CD4-positive, alpha-beta T cell treated with Interleukin-17A for 1 hour (primary cell): ENCODE data around the gene MEIS1.
A peak's percentile ranks its signal among the peaks of the same experiment; 100 is the strongest.

Source experiments
- DNase-seq: peaks from one replicate; pipeline ENCODE4 v3.0.0-alpha.2; 2020

MEIS1 gene

DNA sequence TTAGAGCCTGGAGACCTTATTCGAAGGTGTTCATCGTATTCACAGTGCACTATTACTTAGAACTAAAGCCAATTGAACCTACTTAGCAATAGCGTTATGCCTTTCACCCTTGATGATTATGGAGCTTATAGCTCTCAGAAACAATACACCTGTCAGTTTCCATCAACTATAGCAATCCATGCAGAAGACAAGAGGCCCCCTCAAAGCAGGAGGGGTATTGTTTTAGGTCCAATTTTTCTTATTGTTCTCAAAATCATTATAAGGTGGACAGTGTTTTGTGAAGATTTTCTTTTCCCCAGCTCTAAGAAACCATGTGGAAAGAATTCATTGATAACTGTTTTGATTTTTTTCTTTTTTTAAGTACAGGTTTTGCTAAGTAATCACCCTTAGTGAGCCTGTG is 135.5 kb downstream of the MEIS1 start:
- no peak for DNase-seq

GRCh38 chr2:66571918-66572317 is 137.0 kb downstream of the MEIS1 start:
- no peak for DNase-seq

DNA sequence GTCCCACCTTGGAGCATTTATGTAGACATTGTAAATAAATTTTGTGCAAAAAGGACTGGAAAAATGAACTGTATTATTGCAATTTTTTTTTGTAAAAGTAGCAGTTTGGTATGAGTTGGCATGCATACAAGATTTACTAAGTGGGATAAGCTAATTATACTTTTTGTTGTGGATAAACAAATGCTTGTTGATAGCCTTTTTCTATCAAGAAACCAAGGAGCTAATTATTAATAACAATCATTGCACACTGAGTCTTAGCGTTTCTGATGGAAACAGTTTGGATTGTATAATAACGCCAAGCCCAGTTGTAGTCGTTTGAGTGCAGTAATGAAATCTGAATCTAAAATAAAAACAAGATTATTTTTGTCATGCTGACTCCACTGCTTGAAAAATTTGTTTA is 137.5 kb downstream of the MEIS1 start:
- no peak for DNase-seq

GRCh38 chr2:66573416-66573815 is 138.5 kb downstream of the MEIS1 start:
- DNase-seq: no peak

DNA sequence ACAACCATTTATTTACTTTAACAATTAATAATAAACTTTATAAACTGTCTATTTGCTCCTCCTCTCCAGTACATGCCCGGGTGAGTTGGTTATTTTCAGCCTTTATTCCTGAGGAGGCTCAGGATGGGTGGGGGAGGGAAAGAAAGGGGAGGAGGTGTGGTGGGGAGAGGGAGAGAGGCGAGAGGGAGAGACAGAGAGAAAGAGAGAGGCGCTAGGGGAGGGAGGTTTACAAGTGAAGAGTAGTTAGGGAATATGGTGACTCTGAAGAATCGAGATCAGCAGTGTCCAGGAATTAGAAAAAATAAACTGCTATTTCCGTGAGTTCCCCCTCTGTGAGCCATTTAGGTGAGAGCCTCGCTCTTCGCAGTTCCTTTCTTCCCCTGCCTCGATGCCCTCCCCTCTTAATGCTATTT is 138.9 kb downstream of the MEIS1 start:
- DNase-seq: no peak

- peak; percentile 5 for DNase-seq
Observed at GRCh38 chr2:66574701-66575624, 140.0 kb downstream of the MEIS1 start.

GRCh38 chr2:66575625-66576310 is 140.8 kb downstream of the MEIS1 start:
- no peak for DNase-seq

- no peak for DNase-seq
Observed at GRCh38 chr2:66576311-66576560, 141.3 kb downstream of the MEIS1 start.

- no peak for DNase-seq
Observed at GRCh38 chr2:66576561-66577320, 141.8 kb downstream of the MEIS1 start.

DNA sequence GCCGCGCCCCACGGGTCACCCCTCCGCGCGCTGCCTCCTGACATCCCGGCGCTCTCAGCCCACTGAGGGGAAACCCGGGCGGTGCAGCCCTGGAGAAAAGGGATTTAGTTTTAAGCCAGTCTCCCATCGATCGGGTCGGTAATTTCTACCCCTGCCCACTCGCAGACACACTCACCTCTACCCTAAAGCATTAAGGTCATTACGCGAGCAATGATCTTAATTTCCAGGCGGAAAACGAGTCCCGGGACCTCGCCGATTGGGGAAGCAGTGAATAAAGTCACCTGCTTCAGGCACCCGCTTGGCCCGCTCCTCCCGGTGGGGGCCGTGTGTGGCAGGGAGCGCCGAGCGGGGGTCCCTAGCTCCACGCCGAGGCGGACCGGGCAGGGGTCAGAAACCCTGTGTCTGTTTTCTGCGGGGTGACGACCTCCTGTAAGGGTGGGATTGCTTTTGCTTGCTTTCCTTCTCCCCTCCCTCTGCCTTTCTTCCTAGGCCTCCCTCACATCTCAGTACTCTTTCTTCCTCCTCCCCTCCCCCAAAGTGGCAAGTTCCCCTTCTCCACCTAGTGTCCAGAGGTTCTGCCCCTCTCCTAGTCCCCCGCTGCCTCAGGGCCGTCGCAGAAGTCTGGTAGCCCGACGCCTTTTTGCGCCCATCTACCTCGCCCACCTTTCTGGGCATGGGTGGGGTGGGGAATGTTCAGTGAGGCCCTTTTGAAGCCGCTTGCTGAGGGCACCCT is 142.6 kb downstream of the MEIS1 start:
- DNase-seq: no peak

DNA sequence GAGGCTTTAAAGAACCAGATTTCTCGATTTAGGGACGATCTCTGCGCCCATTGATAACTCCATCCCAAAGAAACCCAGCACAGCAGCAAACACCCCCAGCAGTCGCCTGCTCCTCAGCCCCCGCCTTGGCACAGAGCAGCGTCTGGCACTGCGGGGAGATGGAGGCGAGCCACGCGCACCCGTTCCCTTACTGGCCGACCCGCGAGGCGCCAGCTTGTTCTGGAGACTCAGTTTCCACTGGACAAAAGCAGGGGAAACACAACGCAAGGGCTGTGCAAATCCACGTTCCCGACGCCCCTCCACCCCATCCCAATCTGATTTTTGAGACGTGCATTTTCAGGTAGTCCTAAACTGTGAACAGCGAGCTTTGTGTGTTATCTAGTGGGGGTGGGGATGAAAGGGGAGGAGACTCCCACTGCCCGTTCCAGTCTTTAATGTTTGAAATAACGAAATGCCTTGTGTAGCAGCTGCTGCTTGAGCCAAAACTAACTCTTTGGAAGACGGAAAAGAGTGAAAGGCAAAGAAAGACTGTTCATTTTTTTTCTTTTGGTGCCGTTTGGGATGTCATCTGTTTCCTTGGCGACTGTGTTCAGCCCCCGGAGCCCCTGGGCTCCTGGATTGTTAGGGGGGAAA is 143.2 kb downstream of the MEIS1 start:
- no peak for DNase-seq

DNA sequence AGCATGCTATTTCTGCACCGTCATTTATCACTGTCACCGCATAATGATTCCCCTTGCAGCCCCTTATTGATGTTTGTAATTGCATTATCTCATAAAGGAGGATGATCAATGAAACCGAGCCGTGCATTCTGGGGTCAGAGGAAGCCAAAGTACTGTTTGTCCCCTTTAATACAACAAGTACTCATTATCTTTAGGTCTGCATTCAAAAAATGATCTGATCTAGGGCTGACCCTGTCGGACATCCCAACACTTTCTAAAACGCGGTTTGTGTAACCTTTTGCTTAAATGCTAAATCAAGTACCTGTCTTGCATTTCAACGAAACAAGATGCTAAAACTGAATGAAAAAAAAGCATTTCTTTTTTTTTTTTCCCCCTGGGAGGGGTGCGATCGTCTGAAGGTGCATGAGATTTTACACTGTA is 143.8 kb downstream of the MEIS1 start:
- no peak for DNase-seq

DNA sequence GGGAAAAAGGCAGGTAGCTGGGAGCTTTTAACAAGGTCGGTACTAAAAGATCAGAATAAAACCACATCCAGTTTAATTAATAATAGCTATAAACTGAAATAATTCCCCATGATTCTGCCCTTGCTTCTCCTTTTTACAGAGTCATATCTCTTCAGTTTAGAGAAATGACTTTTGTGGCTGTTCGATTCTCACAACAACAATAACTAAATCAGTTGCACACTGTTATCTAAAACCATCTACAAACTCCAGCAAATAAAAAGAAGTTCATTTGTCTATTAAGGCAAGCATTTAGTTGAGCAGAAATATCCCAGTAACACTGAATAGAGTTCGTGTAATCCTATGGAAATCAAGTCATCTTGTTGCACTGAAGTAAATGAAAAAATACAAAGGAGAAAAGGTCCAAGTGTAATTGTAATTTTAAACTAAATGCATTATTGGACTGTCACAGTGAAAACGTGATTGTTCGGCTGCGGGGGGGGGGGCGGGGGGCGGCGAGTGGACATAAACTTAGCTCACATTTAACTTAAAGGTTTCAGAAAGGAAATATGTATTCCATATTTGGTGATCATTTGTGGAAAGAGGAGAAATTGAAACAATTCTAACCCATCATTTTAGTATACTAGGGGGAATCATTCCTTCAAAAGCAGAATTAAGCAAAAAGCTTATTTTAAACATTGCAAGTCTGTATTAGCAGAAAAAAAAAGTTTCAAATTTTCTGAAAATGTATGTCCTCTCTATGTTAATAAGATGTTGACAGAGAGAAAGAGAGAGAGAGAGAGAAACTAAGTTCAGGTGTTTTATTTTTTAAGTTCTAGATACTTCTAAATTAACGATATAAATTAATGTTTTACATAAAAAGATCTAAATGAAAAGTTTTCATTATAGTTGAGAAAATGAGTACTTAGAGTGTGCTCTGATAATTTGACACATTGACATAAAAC is 144.5 kb downstream of the MEIS1 start:
- DNase-seq: no peak

DNA sequence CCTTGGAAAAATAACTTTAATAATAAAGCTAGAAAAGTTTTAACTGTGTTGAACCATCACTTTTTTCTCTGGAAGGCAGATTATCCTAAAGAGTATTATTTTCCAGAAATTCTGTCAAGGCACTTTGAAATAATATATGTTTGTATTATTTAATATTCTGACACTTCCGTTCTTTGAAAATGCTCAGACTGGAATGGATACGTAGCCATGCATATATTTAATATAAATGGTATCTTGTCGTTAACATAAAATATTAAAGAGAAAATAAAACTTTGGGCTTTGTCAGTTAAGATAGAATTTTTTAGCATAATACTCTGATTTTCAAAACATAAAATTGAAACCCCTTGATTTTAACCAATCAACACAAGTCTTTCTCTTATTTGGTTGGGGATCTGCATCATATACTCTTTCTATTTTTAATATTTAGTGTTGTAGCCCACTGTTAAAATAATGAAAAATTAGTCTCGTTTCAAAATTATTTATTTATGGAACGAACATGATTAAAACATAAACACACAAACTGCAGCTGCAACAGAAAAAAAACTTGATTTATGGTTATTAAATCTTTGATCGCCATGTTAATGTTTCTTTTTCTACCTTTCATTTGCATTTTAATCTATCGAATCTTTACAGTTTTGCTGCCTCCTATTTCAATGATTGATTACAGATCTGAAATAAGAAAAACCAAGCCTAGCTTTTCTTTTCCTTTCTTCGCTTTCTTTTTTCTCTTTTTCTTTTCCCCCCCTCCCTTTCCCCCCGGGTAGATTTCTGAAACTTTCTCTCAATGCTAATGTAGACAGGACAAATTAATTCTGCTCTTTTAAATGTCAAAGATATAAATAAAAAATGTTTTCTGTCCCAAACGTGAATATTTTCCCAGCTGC is 145.5 kb downstream of the MEIS1 start:
- no peak for DNase-seq

DNA sequence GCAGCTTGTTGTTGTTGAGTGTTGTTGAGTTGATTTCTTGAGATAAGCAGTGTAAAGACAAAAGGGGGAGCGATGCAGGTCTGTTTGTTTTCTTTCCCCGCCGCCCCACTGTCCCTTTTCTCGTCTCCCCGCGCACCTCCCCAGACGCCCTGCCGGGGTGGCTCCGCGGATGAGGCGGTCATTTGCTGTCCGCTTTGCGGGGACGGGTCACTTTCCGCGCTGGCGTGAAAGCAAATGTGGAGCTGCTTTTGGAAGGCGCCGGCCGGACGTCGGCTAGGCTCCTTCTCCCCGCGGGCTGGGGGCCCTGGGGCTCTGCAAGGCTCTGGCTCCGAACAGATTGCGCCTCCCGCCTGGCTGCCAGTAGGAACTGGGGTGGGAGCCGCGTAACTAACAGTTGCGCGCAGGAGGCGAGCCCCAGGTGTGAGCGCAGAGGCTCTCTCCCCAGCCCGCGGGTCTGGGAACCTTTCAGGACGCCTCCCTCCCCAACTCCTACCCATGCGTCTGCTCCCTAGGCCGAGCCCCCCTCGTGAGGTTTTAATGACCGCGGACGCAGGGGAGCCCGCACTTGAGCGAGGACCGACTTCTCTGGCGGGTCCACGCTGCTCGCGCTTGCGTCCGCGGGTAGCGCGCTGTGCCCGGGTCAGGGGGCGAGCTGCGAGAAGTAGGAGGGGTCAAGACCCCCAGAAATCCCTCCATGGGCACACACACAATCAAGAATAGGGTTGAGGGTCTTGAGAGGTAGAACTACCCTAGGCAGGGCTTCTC is 146.6 kb downstream of the MEIS1 start:
- no peak for DNase-seq

- no peak for DNase-seq
Observed at GRCh38 chr2:66582104-66582986, 147.4 kb downstream of the MEIS1 start.

DNA sequence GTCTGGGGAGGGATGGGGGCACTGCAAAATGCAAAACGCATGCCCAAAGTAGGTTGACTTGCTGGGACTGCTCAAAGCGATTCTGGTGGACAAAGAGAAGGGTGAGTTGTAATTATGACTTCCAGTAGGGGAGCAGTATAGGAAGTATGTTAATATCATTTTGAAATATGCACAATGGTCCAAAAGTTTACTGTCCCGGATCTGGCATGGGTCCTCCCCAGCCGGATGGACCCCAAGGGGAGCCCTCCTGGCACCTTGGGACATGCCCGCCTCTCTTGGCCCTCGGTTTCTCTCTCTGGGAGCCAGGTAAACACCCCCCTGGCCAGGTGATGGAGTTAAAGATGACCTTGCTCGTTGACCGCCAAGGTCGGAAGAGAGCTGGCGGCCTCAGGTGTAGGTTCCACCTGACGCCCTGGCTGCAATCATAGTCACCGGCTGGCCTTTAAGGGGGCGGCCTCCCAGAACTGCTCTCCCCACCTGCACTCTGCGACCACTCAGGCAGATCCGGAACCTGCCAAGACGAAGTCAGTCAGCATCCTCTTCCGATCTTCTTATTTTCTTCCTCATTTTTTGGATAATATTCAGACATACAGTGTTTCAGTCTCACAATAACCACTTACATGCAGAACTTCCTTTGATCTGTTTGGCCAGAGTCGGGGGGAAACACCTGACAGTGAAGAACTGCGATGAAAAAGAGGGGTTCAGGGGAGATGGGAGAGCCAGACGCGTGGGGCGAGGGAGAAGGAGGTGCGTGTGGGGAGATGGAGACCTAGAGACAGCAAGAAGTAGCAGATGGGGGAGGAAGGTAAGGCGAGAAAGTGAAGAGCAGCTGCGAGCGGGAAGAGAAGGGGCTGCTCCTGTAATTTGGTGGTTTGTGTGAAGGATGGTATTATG is 148.3 kb downstream of the MEIS1 start:
- no peak for DNase-seq
